GM12874 (cell line): ENCODE measurements around the gene FBN1.

ENCODE experiments used
- CTCF ChIP-seq: IDR thresholded peaks from 2 replicates; pipeline ENCODE4 v1.5.1; 2011; ENCODE audit warnings: low read depth, mild to moderate bottlenecking, control low read depth, low read length, moderate library complexity; ENCODE audit not compliant: insufficient read depth

The FBN1 gene

GRCh38 chr15:48367483-48367882 lies 278.0 kb downstream of the FBN1 start:
- no peak for TF ChIP-seq CTCF

- no peak for TF ChIP-seq CTCF
Observed at GRCh38 chr15:48366584-48367312, 278.8 kb downstream of the FBN1 start.

GRCh38 chr15:48365575-48365974 lies 279.9 kb downstream of the FBN1 start:
- no peak for TF ChIP-seq CTCF

- no peak for TF ChIP-seq CTCF
Observed at GRCh38 chr15:48363474-48363873, 282.0 kb downstream of the FBN1 start.

- no peak for TF ChIP-seq CTCF
Observed at GRCh38 chr15:48361685-48362084, 283.8 kb downstream of the FBN1 start.

- no peak for TF ChIP-seq CTCF
Observed at GRCh38 chr15:48360841-48361240, 284.7 kb downstream of the FBN1 start.
